A549 (cell line): ENCODE data around the gene BCL2L13. TPM values are rescaled to one million over a fixed set of nuclear protein-coding genes. Genes with fewer than 3 reads are reported as not detected.

Source experiments
- ATAC-seq, 2 experiments: fragments of 200-7000 bp in 1 of 2; fragments of >200 bp in 1 of 2; cut with Nextera tagmentation in 1 of 2; cut with Tn5 transposase in 1 of 2; 3 replicates each; pipeline versions ENCODE4 v1.8.0 to v1.9.1; 2018 to 2020; ENCODE audit warnings: mild to moderate bottlenecking in 1 of 2, moderate library complexity in 1 of 2
- CTCF ChIA-PET: fragments of 300-600 bp; sonication (Branson Sonifier 250); formaldehyde crosslinking; extraction: SDS; loops from one replicate; lab custom pipeline; 2021; ENCODE audit warnings: antibody characterized with exemption, inconsistent platforms; lab: Yijun Ruan, JAX
- POLR2A ChIA-PET: fragments of 350-600 bp; formaldehyde crosslinking; extraction: SDS; loops from one replicate; lab custom pipeline; 2021; ENCODE audit warnings: antibody characterized with exemption, inconsistent platforms; lab: Yijun Ruan, JAX
- DNase-seq, 2 experiments: peaks; one replicate each; pipeline versions ENCODE4 v3.0.0 to v3.0.0-alpha.2; 2011 to 2016; ENCODE audit warnings: low read depth in 1 of 2, low spot score in 1 of 2
- FAIRE-seq: peaks from 2 replicates; lab custom pipeline; 2011; peaks lifted over from hg19 to GRCh38; lab: Jason Lieb, UNC
- H3K27ac ChIP-seq, 2 experiments: fragments of >200 bp; sonication (Bioruptor Twin); formaldehyde crosslinking; 3 replicates each; pipeline ENCODE4 v1.5.1; 2016 to 2017
- H3K4me1 ChIP-seq: fragments of >200 bp; sonication (Bioruptor Twin); formaldehyde crosslinking; 3 replicates; pipeline ENCODE4 v1.6.1; 2016
- H3K4me2 ChIP-seq: fragments of >200 bp; sonication (Bioruptor Twin); formaldehyde crosslinking; 3 replicates; pipeline ENCODE4 v1.6.1; 2016
- H3K4me3 ChIP-seq: fragments of >200 bp; sonication (Bioruptor Twin); formaldehyde crosslinking; 3 replicates; pipeline ENCODE4 v1.5.1; 2016
- H3K9me3 ChIP-seq: fragments of >200 bp; sonication (Bioruptor Twin); formaldehyde crosslinking; 3 replicates; pipeline ENCODE4 v1.6.1; 2016
- ATOH8 ChIP-seq: fragments of 250-450 bp; sonication (Bioruptor Pico); IDR thresholded peaks from 2 replicates; pipeline ENCODE4 v1.5.0; 2020; ENCODE audit warnings: low read depth, mild to moderate bottlenecking, moderate library complexity
- BCL3 ChIP-seq: fragments of >200 bp; sonication (Bioruptor Twin); formaldehyde crosslinking; IDR thresholded peaks from 3 replicates; pipeline ENCODE4 v1.6.1; 2016
- CBX2 ChIP-seq: fragments of 200-600 bp; sonication (generic); IDR thresholded peaks from 2 replicates; pipeline ENCODE4 v1.6.1; 2016; ENCODE audit warnings: low read depth, mild to moderate bottlenecking, borderline replicate concordance
- CBX8 ChIP-seq: fragments of 200-600 bp; sonication (generic); IDR thresholded peaks from 2 replicates; pipeline ENCODE4 v1.6.1; 2016
- CHD2 ChIP-seq: fragments of 150-350 bp; IDR thresholded peaks from 2 replicates; pipeline ENCODE4 v1.6.1; 2014; ENCODE audit warnings: low read length; ENCODE audit not compliant: partially characterized antibody
- EHF ChIP-seq: fragments of 250-450 bp; sonication (Bioruptor Pico); IDR thresholded peaks from 2 replicates; pipeline ENCODE4 v1.5.0; 2020; ENCODE audit warnings: mild to moderate bottlenecking
- EHMT2 ChIP-seq: fragments of 200-600 bp; sonication (generic); IDR thresholded peaks from 2 replicates; pipeline ENCODE4 v1.6.1; 2016; ENCODE audit warnings: antibody characterized with exemption, low read depth, mild to moderate bottlenecking, moderate library complexity
- FOSB ChIP-seq: fragments of 250-450 bp; sonication (Bioruptor Pico); IDR thresholded peaks from 2 replicates; pipeline ENCODE4 v1.5.0; 2020; ENCODE audit warnings: mild to moderate bottlenecking, moderate library complexity
- FOXS1 ChIP-seq: fragments of 250-450 bp; sonication (Bioruptor Pico); IDR thresholded peaks from 2 replicates; pipeline ENCODE4 v1.5.0; 2020; ENCODE audit warnings: mild to moderate bottlenecking, moderate library complexity
- HES2 ChIP-seq: fragments of >200 bp; sonication (Bioruptor Twin); formaldehyde crosslinking; IDR thresholded peaks from 2 replicates; pipeline ENCODE4 v1.6.1; 2016
- MAFK ChIP-seq: fragments of 450-650 bp; IDR thresholded peaks from 2 replicates; pipeline ENCODE4 v1.6.1; 2014; ENCODE audit not compliant: partially characterized antibody
- MAX ChIP-seq: IDR thresholded peaks from 2 replicates; pipeline ENCODE4 v1.6.1; 2012
- NPAS2 ChIP-seq: fragments of 250-450 bp; sonication (Bioruptor Pico); IDR thresholded peaks from 2 replicates; pipeline ENCODE4 v1.8.0; 2022; ENCODE audit warnings: mild to moderate bottlenecking, moderate library complexity, borderline replicate concordance
- POLR2AphosphoS2 ChIP-seq: conservative IDR thresholded peaks from 2 replicates; pipeline ENCODE4 v1.6.1; 2012; ENCODE audit warnings: low read length, improper control_type of control experiment, inconsistent platforms
- RCOR1 ChIP-seq: fragments of 150-350 bp; IDR thresholded peaks from 2 replicates; pipeline ENCODE4 v1.6.1; 2014; ENCODE audit warnings: antibody characterized with exemption, low read length, low read depth
- RFX5 ChIP-seq: fragments of 450-650 bp; IDR thresholded peaks from 2 replicates; pipeline ENCODE4 v1.7.1; 2014; ENCODE audit warnings: antibody characterized with exemption, mild to moderate bottlenecking, moderate library complexity
- TFCP2L1 ChIP-seq: fragments of 250-450 bp; sonication (Bioruptor Pico); IDR thresholded peaks from 2 replicates; pipeline ENCODE4 v1.5.0; 2021; ENCODE audit warnings: mild to moderate bottlenecking
- TP53 ChIP-seq: fragments of 250-450 bp; sonication (Bioruptor Pico); IDR thresholded peaks from 2 replicates; pipeline ENCODE4 v1.5.0; 2021; ENCODE audit warnings: mild to moderate bottlenecking, moderate library complexity
- ZC3H11A ChIP-seq: fragments of 450-650 bp; IDR thresholded peaks from 2 replicates; pipeline ENCODE4 v1.6.1; 2014; ENCODE audit warnings: antibody characterized with exemption, mild to moderate bottlenecking
- ZFP36 ChIP-seq: fragments of 450-650 bp; IDR thresholded peaks from 2 replicates; pipeline ENCODE4 v1.6.1; 2014; ENCODE audit warnings: borderline replicate concordance; ENCODE audit not compliant: partially characterized antibody
- WGBS: methylation state at CpG from one replicate; pipeline ENCODE4 v1.1.6; 2017; ENCODE audit errors: missing lambda C conversion rate; 5-methylcytosine and 5-hydroxymethylcytosine counted together
- polyA plus RNA-seq, 4 experiments: library from polyadenylated mRNA; depleted of rRNA in 3 of 4; stranded (reverse); fragments of >200 nt; fragmentation: RNase III in 1 of 4; extraction: RNeasy Plus Mini Kit Qiagen cat#74134 plus additional on column Dnase treatment in 1 of 4; gene quantifications; 2 replicates in 3 of 4; 3 replicates in 1 of 4; pipeline ENCODE4 v1.2.3, GENCODE V29; 2011 to 2017
- small RNA-seq, 6 experiments: library from RNA; depleted of rRNA; stranded (forward); fragments of <200 nt; gene quantifications; one replicate each; pipeline ENCODE3, GENCODE V24; 2012

The BCL2L13 gene
- polyA plus RNA-seq, 2 of the 4 experiments (the other 2 are of a cell fraction): 36.9 to 44.9 TPM

GRCh38 chr22:17780116-17780740 is 141.7 kb downstream of the BCL2L13 start:
- peaks cover 21% of the 10 kb centered on the region for H3K4me1 ChIP-seq
- peak overlapping the region in 1 of 2 experiments; percentile 81; a peak in 4 of 6 replicates for H3K27ac ChIP-seq
- no peak for ATAC-seq
- no peak overlapping the region for H3K4me3 ChIP-seq
- POLR2A ChIA-PET: no interaction called here
- DNase-seq: no peak
- CTCF ChIA-PET: interaction anchor here (0.6 to 2.9 kb wide), 3 partner anchors 9 to 38 kb away, joined by 4 to 18 read pairs (median 5); no protein-coding TSS in a partner anchor
- TF ChIP-seq POLR2AphosphoS2: no peak
- no peak for TF ChIP-seq BCL3
- no peak for TF ChIP-seq TFCP2L1
- TF ChIP-seq CBX8: no peak
- no peak for TF ChIP-seq RFX5
- TF ChIP-seq MAFK: no peak
- no peak for TF ChIP-seq TP53 (CRISPR knock-in tag)
- no peak for TF ChIP-seq HES2
- no peak for TF ChIP-seq ATOH8 (CRISPR knock-in tag)
- no peak for TF ChIP-seq CBX2
- no peak for TF ChIP-seq ZFP36
- TF ChIP-seq NPAS2 (CRISPR knock-in tag): no peak
- TF ChIP-seq EHMT2: no peak
- no peak for TF ChIP-seq RCOR1
- TF ChIP-seq CHD2: no peak
- no peak for TF ChIP-seq ZC3H11A
- TF ChIP-seq FOXS1 (CRISPR knock-in tag): no peak
- no peak for TF ChIP-seq FOSB
- no peak for TF ChIP-seq MAX
- no peak for TF ChIP-seq EHF (CRISPR knock-in tag)
- H3K4me2 ChIP-seq: no peak overlapping the region
- H3K9me3 ChIP-seq: no peaks in the 10 kb centered on the region
- no peak for FAIRE-seq
- 79% methylated on average over 9 of the region's 19 CpGs for WGBS

Small RNA genes lying within 50 kb of the gene (small RNA-seq; reads per million reads assigned to genes)
- 0 reads per million in 6 experiments for gene MIR3198-1

Other genes starting within 250 kb of the BCL2L13 start
- not detected in 2 replicates for gene SLC25A18, start 75.3 kb upstream of the BCL2L13 start, polyA plus RNA-seq (2011; rRNA removed)
- gene SLC25A18, start 75.3 kb upstream of the BCL2L13 start, polyA plus RNA-seq (2017; fragmentation: RNase III; extraction: RNeasy Plus Mini Kit Qiagen cat#74134 plus additional on column Dnase treatment): 0.04 TPM in 2 of 3 replicates, not detected in the other
- 112 and 119 TPM in 2 replicates for gene ATP6V1E1, start 10.0 kb upstream of the BCL2L13 start, polyA plus RNA-seq (2011; rRNA removed)
- gene ATP6V1E1, start 10.0 kb upstream of the BCL2L13 start, polyA plus RNA-seq (2017; fragmentation: RNase III; extraction: RNeasy Plus Mini Kit Qiagen cat#74134 plus additional on column Dnase treatment): 116 to 123 TPM (median 121 TPM) in 3 replicates
- gene BID, start 135.7 kb downstream of the BCL2L13 start, polyA plus RNA-seq (2011; rRNA removed): 50.8 and 62.8 TPM in 2 replicates
- gene BID, start 135.7 kb downstream of the BCL2L13 start, polyA plus RNA-seq (2017; fragmentation: RNase III; extraction: RNeasy Plus Mini Kit Qiagen cat#74134 plus additional on column Dnase treatment): 51.7 to 57.6 TPM (median 56.6 TPM) in 3 replicates